Measurements from ENCODE around the gene UAP1L1.

DNA sequence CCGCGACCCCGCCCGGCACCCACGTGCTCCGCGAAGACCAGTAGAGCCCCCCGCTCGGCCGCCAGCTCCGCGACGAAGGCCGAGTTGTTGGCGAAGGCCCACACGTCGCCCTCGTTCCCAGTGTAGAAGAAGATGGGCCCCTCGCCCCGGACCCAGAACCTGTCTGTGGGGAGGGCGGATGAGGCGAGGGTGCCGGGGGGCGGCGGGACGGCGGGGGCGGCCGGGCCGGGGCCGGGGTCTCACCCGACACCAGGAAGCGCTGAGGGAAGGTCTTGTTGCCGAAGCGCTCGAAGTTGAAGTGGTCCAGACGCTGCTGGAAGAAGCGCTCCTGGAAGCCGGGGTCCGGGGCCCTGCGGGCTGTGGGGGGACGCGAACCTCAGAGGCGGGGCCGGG is 36.9 kb downstream of the UAP1L1 start:
- TF ChIP-seq RAD21 (IDR thresholded peaks at IDR 0.05; ENCODE audit: low read length) (no peak), BHLHE40 (IDR thresholded peaks at IDR 0.05; ENCODE audit: low read depth, low read length) (no peak), CEBPB (IDR thresholded peaks at IDR 0.05; ENCODE audit: low read depth, low read length) (no peak)
- TF ChIP-seq, protein P1, sequence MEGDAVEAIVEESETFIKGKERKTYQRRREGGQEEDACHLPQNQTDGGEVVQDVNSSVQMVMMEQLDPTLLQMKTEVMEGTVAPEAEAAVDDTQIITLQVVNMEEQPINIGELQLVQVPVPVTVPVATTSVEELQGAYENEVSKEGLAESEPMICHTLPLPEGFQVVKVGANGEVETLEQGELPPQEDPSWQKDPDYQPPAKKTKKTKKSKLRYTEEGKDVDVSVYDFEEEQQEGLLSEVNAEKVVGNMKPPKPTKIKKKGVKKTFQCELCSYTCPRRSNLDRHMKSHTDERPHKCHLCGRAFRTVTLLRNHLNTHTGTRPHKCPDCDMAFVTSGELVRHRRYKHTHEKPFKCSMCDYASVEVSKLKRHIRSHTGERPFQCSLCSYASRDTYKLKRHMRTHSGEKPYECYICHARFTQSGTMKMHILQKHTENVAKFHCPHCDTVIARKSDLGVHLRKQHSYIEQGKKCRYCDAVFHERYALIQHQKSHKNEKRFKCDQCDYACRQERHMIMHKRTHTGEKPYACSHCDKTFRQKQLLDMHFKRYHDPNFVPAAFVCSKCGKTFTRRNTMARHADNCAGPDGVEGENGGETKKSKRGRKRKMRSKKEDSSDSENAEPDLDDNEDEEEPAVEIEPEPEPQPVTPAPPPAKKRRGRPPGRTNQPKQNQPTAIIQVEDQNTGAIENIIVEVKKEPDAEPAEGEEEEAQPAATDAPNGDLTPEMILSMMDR (conservative IDR thresholded peaks at IDR 0.05; ENCODE audit: low read depth, low read length): no peak
